ENCODE measurements around the gene ARSD. TPM values are rescaled to one million over a fixed set of nuclear protein-coding genes. Genes with fewer than 3 reads are reported as not detected.

ARSD gene
- polyA plus RNA-seq, 4 donors = 12.3 to 39.6 (median 15.5) TPM

DNA sequence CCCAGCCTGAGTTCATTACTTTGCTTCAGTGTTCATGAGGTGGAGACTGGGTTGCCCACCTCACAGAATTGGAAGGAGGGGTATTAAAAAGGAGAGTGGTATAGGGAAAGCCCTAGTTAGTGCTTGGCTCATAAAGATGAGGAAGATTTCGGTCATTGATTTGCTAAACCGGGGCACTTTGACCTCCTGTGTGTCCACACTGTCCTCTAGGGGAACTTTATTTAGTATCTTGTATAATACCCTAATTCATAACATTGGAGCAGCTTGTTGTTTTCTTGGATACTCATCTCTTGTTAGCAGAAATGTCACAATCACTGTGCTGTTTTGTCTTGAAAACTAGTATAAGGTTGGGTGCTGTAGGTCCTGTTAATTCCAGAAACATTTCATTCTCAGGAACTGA is 50.6 kb downstream of the ARSD start:
- H3K4me1 ChIP-seq (ENCODE audit: control insufficient read depth in 3 of 3, insufficient read depth in 2 of 3, low read depth in 1 of 3, low read length in 2 of 3) = no peaks in the 10 kb centered on the region
- no peak overlapping the region for H3K4me3 ChIP-seq (ENCODE audit: low read depth in 1 of 3, low read length in 3 of 3)
- WGBS, 3 donors = 51 to 62% (median 56%) methylated on average over 2 of the region's 2 CpGs
- DNase-seq (no peak), FAIRE-seq (no peak)
- peaks cover 0 to 2% of the 10 kb centered on the region in 2 donors for H3K9me3 ChIP-seq (ENCODE audit: control insufficient read depth in 2 of 2, insufficient read depth in 1 of 2, low read depth in 1 of 2, low read length in 1 of 2)
- no peaks in the 10 kb centered on the region for H3K27me3 ChIP-seq (ENCODE audit: control insufficient read depth in 3 of 3, insufficient read depth in 3 of 3, low read length in 3 of 3)
- no peak overlapping the region for H3K27ac ChIP-seq (ENCODE audit: low read depth in 1 of 3, low read length in 2 of 3)
- peaks cover 0 to 11% (median 0%) of the 10 kb centered on the region in 3 donors for H3K36me3 ChIP-seq (ENCODE audit: control insufficient read depth in 3 of 3, insufficient read depth in 2 of 3, low read depth in 1 of 3, low read length in 3 of 3)

GRCh38 chrX:2875798-2876399 is 53.2 kb downstream of the ARSD start:
- Histone ChIP-seq H3K4me3 (ENCODE audit: low read depth in 1 of 3, low read length in 3 of 3) (no peak overlapping the region), H3K27me3 (ENCODE audit: control insufficient read depth in 3 of 3, insufficient read depth in 3 of 3, low read length in 3 of 3) (no peaks in the 10 kb centered on the region), H3K27ac (ENCODE audit: low read depth in 1 of 3, low read length in 2 of 3) (no peak overlapping the region), H3K36me3 (ENCODE audit: control insufficient read depth in 3 of 3, insufficient read depth in 2 of 3, low read depth in 1 of 3, low read length in 3 of 3) (peaks cover 0 to 7% (median 0%) of the 10 kb centered on the region in 3 donors), H3K9me3 (ENCODE audit: control insufficient read depth in 2 of 2, insufficient read depth in 1 of 2, low read depth in 1 of 2, low read length in 1 of 2) (peaks cover 0 to 2% of the 10 kb centered on the region in 2 donors), H3K4me1 (ENCODE audit: control insufficient read depth in 3 of 3, insufficient read depth in 2 of 3, low read depth in 1 of 3, low read length in 2 of 3) (no peaks in the 10 kb centered on the region)
- 47 to 73% (median 49%) methylated on average over 6 of the region's 6 CpGs for WGBS, 3 donors
- FAIRE-seq (no peak), DNase-seq (peak; percentile 10 to 23)

- Histone ChIP-seq H3K4me1 (ENCODE audit: control insufficient read depth in 3 of 3, insufficient read depth in 2 of 3, low read depth in 1 of 3, low read length in 2 of 3) (no peaks in the 10 kb centered on the region), H3K36me3 (ENCODE audit: control insufficient read depth in 3 of 3, insufficient read depth in 2 of 3, low read depth in 1 of 3, low read length in 3 of 3) (peaks cover 0 to 6% (median 0%) of the 10 kb centered on the region in 3 donors), H3K27me3 (ENCODE audit: control insufficient read depth in 3 of 3, insufficient read depth in 3 of 3, low read length in 3 of 3) (no peaks in the 10 kb centered on the region), H3K4me3 (ENCODE audit: low read depth in 1 of 3, low read length in 3 of 3) (no peak overlapping the region), H3K27ac (ENCODE audit: low read depth in 1 of 3, low read length in 2 of 3) (no peak overlapping the region), H3K9me3 (ENCODE audit: control insufficient read depth in 2 of 2, insufficient read depth in 1 of 2, low read depth in 1 of 2, low read length in 1 of 2) (peaks cover 0 to 2% of the 10 kb centered on the region in 2 donors)
- WGBS, 3 donors = 98 to 100% (median 99%) methylated on average over 3 of the region's 3 CpGs
- FAIRE-seq = no peak
- no peak for DNase-seq
Measured at GRCh38 chrX:2875136-2875481, 54.0 kb downstream of the ARSD start.

- Histone ChIP-seq H3K36me3 (ENCODE audit: control insufficient read depth in 3 of 3, insufficient read depth in 2 of 3, low read depth in 1 of 3, low read length in 3 of 3) (peaks cover 0 to 6% (median 0%) of the 10 kb centered on the region in 3 donors), H3K27ac (ENCODE audit: low read depth in 1 of 3, low read length in 2 of 3) (no peak overlapping the region), H3K4me1 (ENCODE audit: control insufficient read depth in 3 of 3, insufficient read depth in 2 of 3, low read depth in 1 of 3, low read length in 2 of 3) (no peaks in the 10 kb centered on the region), H3K4me3 (ENCODE audit: low read depth in 1 of 3, low read length in 3 of 3) (no peak overlapping the region), H3K27me3 (ENCODE audit: control insufficient read depth in 3 of 3, insufficient read depth in 3 of 3, low read length in 3 of 3) (no peaks in the 10 kb centered on the region), H3K9me3 (ENCODE audit: control insufficient read depth in 2 of 2, insufficient read depth in 1 of 2, low read depth in 1 of 2, low read length in 1 of 2) (peaks cover 0 to 2% of the 10 kb centered on the region in 2 donors)
- DNase-seq (no peak), FAIRE-seq (no peak)
- WGBS, 3 donors = 79 to 93% (median 90%) methylated on average over 5 of the region's 5 CpGs
Measured at GRCh38 chrX:2874222-2875135, 54.7 kb downstream of the ARSD start.

DNA sequence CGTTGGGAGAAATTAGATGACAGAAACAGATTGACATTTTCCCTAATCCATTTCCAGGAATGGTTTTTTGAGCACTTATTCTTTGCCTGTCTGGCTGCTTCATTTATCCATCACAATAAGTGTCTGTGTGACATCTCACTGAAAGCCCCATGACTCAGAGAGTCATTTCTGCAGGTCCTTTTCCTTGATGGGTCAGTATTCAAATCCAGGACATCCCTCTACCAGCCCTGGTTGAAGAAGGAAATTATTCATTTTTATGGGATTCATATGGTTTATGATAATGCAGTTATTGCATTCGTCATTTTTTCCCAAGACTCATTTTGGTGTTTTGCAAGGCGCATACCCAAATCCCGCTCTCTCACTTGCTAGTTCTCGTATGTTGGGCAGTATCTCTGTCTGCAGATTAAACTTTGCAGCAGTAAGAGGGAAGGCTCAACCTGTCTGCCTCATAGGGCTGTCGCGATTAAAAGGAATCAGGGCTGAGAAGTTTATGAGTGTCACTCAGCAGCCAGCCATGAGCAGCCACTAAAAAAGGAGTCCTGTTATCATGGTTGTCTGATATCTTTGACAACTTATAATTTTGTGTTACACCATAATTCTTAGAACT is 56.4 kb downstream of the ARSD start:
- no peak overlapping the region for H3K4me3 ChIP-seq (ENCODE audit: low read depth in 1 of 3, low read length in 3 of 3)
- H3K27ac ChIP-seq (ENCODE audit: low read depth in 1 of 3, low read length in 2 of 3) = no peak overlapping the region
- H3K9me3 ChIP-seq (ENCODE audit: control insufficient read depth in 2 of 2, insufficient read depth in 1 of 2, low read depth in 1 of 2, low read length in 1 of 2) = peaks cover 0 to 2% of the 10 kb centered on the region in 2 donors
- DNase-seq (no peak), FAIRE-seq (no peak)
- H3K4me1 ChIP-seq (ENCODE audit: control insufficient read depth in 3 of 3, insufficient read depth in 2 of 3, low read depth in 1 of 3, low read length in 2 of 3) = no peaks in the 10 kb centered on the region
- peaks cover 0 to 6% (median 0%) of the 10 kb centered on the region in 3 donors for H3K36me3 ChIP-seq (ENCODE audit: control insufficient read depth in 3 of 3, insufficient read depth in 2 of 3, low read depth in 1 of 3, low read length in 3 of 3)
- H3K27me3 ChIP-seq (ENCODE audit: control insufficient read depth in 3 of 3, insufficient read depth in 3 of 3, low read length in 3 of 3) = no peaks in the 10 kb centered on the region
- 92 to 93% (median 93%) methylated on average over 7 of the region's 7 CpGs for WGBS, 3 donors

- Histone ChIP-seq H3K27ac (ENCODE audit: low read depth in 1 of 3, low read length in 2 of 3) (no peak overlapping the region), H3K4me3 (ENCODE audit: low read depth in 1 of 3, low read length in 3 of 3) (no peak overlapping the region), H3K4me1 (ENCODE audit: control insufficient read depth in 3 of 3, insufficient read depth in 2 of 3, low read depth in 1 of 3, low read length in 2 of 3) (no peaks in the 10 kb centered on the region), H3K9me3 (ENCODE audit: control insufficient read depth in 2 of 2, insufficient read depth in 1 of 2, low read depth in 1 of 2, low read length in 1 of 2) (peaks cover 0 to 2% of the 10 kb centered on the region in 2 donors), H3K36me3 (ENCODE audit: control insufficient read depth in 3 of 3, insufficient read depth in 2 of 3, low read depth in 1 of 3, low read length in 3 of 3) (peaks cover 0 to 7% (median 0%) of the 10 kb centered on the region in 3 donors), H3K27me3 (ENCODE audit: control insufficient read depth in 3 of 3, insufficient read depth in 3 of 3, low read length in 3 of 3) (no peaks in the 10 kb centered on the region)
- DNase-seq (no peak), FAIRE-seq (no peak)
- 68 to 78% (median 74%) methylated on average over 2 of the region's 2 CpGs for WGBS, 3 donors
Measured at GRCh38 chrX:2871831-2872230, 57.3 kb downstream of the ARSD start.

DNA sequence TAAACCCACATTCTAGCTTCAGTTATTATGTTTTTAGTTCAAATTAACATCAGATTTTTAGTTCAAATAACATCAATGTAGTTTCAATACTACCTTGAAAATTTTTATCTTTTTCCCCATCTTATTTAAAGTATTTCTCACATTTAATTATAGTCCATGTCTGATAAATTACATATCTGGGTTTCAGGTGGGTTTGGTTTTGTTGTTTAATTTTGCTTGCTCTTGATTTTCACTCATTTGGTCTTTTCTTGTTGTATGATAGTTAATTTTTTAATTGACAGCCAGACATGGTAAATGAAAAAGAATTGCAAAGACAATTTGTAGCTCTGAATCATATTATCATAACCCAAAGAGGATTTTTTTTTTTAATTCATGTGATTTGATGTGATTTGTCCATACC is 58.5 kb downstream of the ARSD start:
- Histone ChIP-seq H3K4me3 (ENCODE audit: low read depth in 1 of 3, low read length in 3 of 3) (no peak overlapping the region), H3K27ac (ENCODE audit: low read depth in 1 of 3, low read length in 2 of 3) (no peak overlapping the region), H3K9me3 (ENCODE audit: control insufficient read depth in 2 of 2, insufficient read depth in 1 of 2, low read depth in 1 of 2, low read length in 1 of 2) (peaks cover 0 to 2% of the 10 kb centered on the region in 2 donors), H3K4me1 (ENCODE audit: control insufficient read depth in 3 of 3, insufficient read depth in 2 of 3, low read depth in 1 of 3, low read length in 2 of 3) (no peaks in the 10 kb centered on the region), H3K27me3 (ENCODE audit: control insufficient read depth in 3 of 3, insufficient read depth in 3 of 3, low read length in 3 of 3) (no peaks in the 10 kb centered on the region), H3K36me3 (ENCODE audit: control insufficient read depth in 3 of 3, insufficient read depth in 2 of 3, low read depth in 1 of 3, low read length in 3 of 3) (peaks cover 0 to 8% (median 0%) of the 10 kb centered on the region in 3 donors)
- FAIRE-seq (no peak), DNase-seq (no peak)

DNA sequence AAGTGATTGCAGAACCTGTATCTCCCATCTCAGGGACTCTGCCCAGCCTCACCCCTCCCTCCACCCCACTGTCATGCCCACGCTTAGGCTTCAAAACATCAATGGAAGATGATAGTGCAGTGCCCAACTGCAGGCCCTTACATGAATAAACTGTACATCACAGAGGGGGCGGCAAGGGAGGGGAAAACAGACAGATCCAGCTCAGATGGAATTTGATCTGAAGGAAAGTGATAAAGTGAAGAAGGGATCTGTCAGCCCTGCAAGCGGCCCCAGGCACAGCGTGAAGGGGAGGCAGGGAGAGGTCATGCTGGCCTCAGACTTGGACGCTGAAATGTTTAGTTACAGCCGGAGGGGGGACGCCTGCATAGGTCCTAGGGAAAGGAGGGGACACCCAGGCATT is 61.9 kb downstream of the ARSD start:
- 89 to 96% (median 91%) methylated on average over 7 of the region's 7 CpGs for WGBS, 3 donors
- FAIRE-seq (no peak), DNase-seq (no peak)
- Histone ChIP-seq H3K27ac (ENCODE audit: low read depth in 1 of 3, low read length in 2 of 3) (no peak overlapping the region), H3K4me1 (ENCODE audit: control insufficient read depth in 3 of 3, insufficient read depth in 2 of 3, low read depth in 1 of 3, low read length in 2 of 3) (no peaks in the 10 kb centered on the region), H3K4me3 (ENCODE audit: low read depth in 1 of 3, low read length in 3 of 3) (no peak overlapping the region), H3K27me3 (ENCODE audit: control insufficient read depth in 3 of 3, insufficient read depth in 3 of 3, low read length in 3 of 3) (no peaks in the 10 kb centered on the region), H3K36me3 (ENCODE audit: control insufficient read depth in 3 of 3, insufficient read depth in 2 of 3, low read depth in 1 of 3, low read length in 3 of 3) (peaks cover 0 to 12% (median 0%) of the 10 kb centered on the region in 3 donors), H3K9me3 (ENCODE audit: control insufficient read depth in 2 of 2, insufficient read depth in 1 of 2, low read depth in 1 of 2, low read length in 1 of 2) (no peaks in the 10 kb centered on the region)
